IMR-90 (cell line): ENCODE data around the gene ANKMY1. TPM values are rescaled to one million over a fixed set of nuclear protein-coding genes. Genes with fewer than 3 reads are reported as not detected.

Source experiments
- ATAC-seq: fragments of 200-7000 bp; cut with Tn5 transposase; 2 replicates; pipeline ENCODE4 v1.9.1; 2020; ENCODE audit warnings: low read depth, mild to moderate bottlenecking, moderate library complexity
- BruUV-seq: library from RNA; stranded (reverse); fragments of 400-500 nt; replicated peaks from 2 replicates; lab custom pipeline; 2021; lab: Mats Ljungman, UMichigan
- CTCF ChIA-PET: fragments of 300-600 bp; formaldehyde crosslinking; extraction: SDS; loops from one replicate; lab custom pipeline; 2021; ENCODE audit warnings: antibody characterized with exemption; lab: Yijun Ruan, JAX
- POLR2A ChIA-PET: fragments of 300-600 bp; sonication (Branson Sonifier 250); formaldehyde crosslinking; loops from one replicate; lab custom pipeline; 2022; ENCODE audit warnings: antibody characterized with exemption; ENCODE audit not compliant: unreplicated experiment; lab: Charles Lee
- DNase-seq: peaks from one replicate; pipeline ENCODE4 v3.0.0; 2013
- H2AFZ ChIP-seq: replicated peaks from 2 replicates; pipeline ENCODE3; 2013; ENCODE audit warnings: low read length, mild to moderate bottlenecking; ENCODE audit not compliant: poor library complexity
- H2AK5ac ChIP-seq: 2 replicates; pipeline ENCODE4 v1.6.1; 2013; ENCODE audit warnings: low read depth, low read length, inconsistent platforms
- H2AK9ac ChIP-seq: replicated peaks from 2 replicates; pipeline ENCODE3; 2013; ENCODE audit warnings: mild to moderate bottlenecking, low read depth, low read length, moderate library complexity; ENCODE audit not compliant: poor library complexity
- H2BK120ac ChIP-seq: 2 replicates; pipeline ENCODE4 v1.6.1; 2013; ENCODE audit warnings: low read depth, low read length, inconsistent platforms
- H2BK15ac ChIP-seq: 3 replicates; pipeline ENCODE4 v1.6.1; 2013; ENCODE audit warnings: low read depth, low read length, inconsistent platforms
- H2BK20ac ChIP-seq: 2 replicates; pipeline ENCODE4 v1.6.1; 2013; ENCODE audit warnings: low read depth, mild to moderate bottlenecking, inconsistent platforms, low read length, moderate library complexity
- H2BK5ac ChIP-seq: 2 replicates; pipeline ENCODE4 v1.6.1; 2013; ENCODE audit warnings: mild to moderate bottlenecking, low read depth, low read length, inconsistent platforms; ENCODE audit not compliant: poor library complexity, severe bottlenecking
- H3K14ac ChIP-seq: replicated peaks from 2 replicates; pipeline ENCODE4 v1.6.1; 2013; ENCODE audit warnings: low read depth, low read length, inconsistent platforms
- H3K18ac ChIP-seq: 2 replicates; pipeline ENCODE4 v1.6.1; 2013; ENCODE audit warnings: low read depth, low read length, control low read depth
- H3K23ac ChIP-seq: 2 replicates; pipeline ENCODE4 v1.6.1; 2013; ENCODE audit warnings: low read depth, low read length, inconsistent platforms
- H3K27ac ChIP-seq: 2 replicates; pipeline ENCODE4 v1.5.1; 2013; ENCODE audit warnings: mild to moderate bottlenecking, control low read depth, low read length; ENCODE audit not compliant: insufficient read depth
- H3K27me3 ChIP-seq: 2 replicates; pipeline ENCODE4 v1.6.1; 2013; ENCODE audit warnings: low read length; ENCODE audit not compliant: control insufficient read depth, insufficient read depth
- H3K36me3 ChIP-seq: 2 replicates; pipeline ENCODE4 v1.6.1; 2013; ENCODE audit warnings: low read length, mixed read lengths; ENCODE audit not compliant: control insufficient read depth, insufficient read depth
- H3K4ac ChIP-seq: 2 replicates; pipeline ENCODE4 v1.6.1; 2013; ENCODE audit warnings: low read depth, low read length, inconsistent platforms
- H3K4me1 ChIP-seq: 2 replicates; pipeline ENCODE4 v1.6.1; 2013; ENCODE audit warnings: low read length, mixed read lengths; ENCODE audit not compliant: control insufficient read depth, insufficient read depth
- H3K4me2 ChIP-seq: 2 replicates; pipeline ENCODE4 v1.6.1; 2013; ENCODE audit warnings: low read depth, mild to moderate bottlenecking, control low read depth, low read length, moderate library complexity
- H3K4me3 ChIP-seq: 2 replicates; pipeline ENCODE4 v1.5.1; 2013; ENCODE audit warnings: low read depth, mild to moderate bottlenecking, control low read depth, low read length, moderate library complexity; ENCODE audit not compliant: insufficient read depth
- H3K56ac ChIP-seq: 2 replicates; pipeline ENCODE4 v1.6.1; 2013; ENCODE audit warnings: low read length, inconsistent platforms; ENCODE audit not compliant: insufficient read depth; ENCODE audit errors: extremely low read depth
- H3K79me1 ChIP-seq, 2 experiments: 2 replicates each; pipeline ENCODE4 v1.6.1; 2013; ENCODE audit warnings: low read length in 2 of 2, inconsistent platforms in 1 of 2, low read depth in 1 of 2
- H3K9ac ChIP-seq: 2 replicates; pipeline ENCODE4 v1.6.1; 2013; ENCODE audit warnings: low read depth, low read length, control low read depth
- H3K9me1 ChIP-seq: 2 replicates; pipeline ENCODE4 v1.6.1; 2013; ENCODE audit warnings: low read length, inconsistent platforms; ENCODE audit not compliant: insufficient read depth
- H3K9me3 ChIP-seq: 2 replicates; pipeline ENCODE4 v1.6.1; 2013; ENCODE audit warnings: low read length; ENCODE audit not compliant: control insufficient read depth, insufficient read depth
- H4K20me1 ChIP-seq: 2 replicates; pipeline ENCODE4 v1.6.1; 2013; ENCODE audit warnings: low read length, inconsistent platforms; ENCODE audit not compliant: insufficient read depth
- H4K5ac ChIP-seq: 2 replicates; pipeline ENCODE4 v1.6.1; 2013; ENCODE audit warnings: mild to moderate bottlenecking, low read depth, low read length, control low read depth
- H4K8ac ChIP-seq, 2 experiments: 2 replicates each; pipeline ENCODE4 v1.6.1; 2013; ENCODE audit warnings: low read depth in 2 of 2, low read length in 2 of 2, control low read depth in 1 of 2, inconsistent platforms in 1 of 2
- H4K91ac ChIP-seq: 2 replicates; pipeline ENCODE4 v1.6.1; 2013; ENCODE audit warnings: low read depth, low read length, inconsistent platforms; ENCODE audit not compliant: insufficient read depth
- BHLHE40 ChIP-seq: fragments of 150-350 bp; IDR thresholded peaks from 2 replicates; pipeline ENCODE4 v1.6.1; 2016; ENCODE audit warnings: mild to moderate bottlenecking, low read depth, low read length
- CEBPB ChIP-seq: IDR thresholded peaks from 2 replicates; pipeline ENCODE4 v1.6.1; 2012; ENCODE audit warnings: low read depth, low read length, improper control_type of control experiment
- CHD1 ChIP-seq: IDR thresholded peaks from 2 replicates; pipeline ENCODE4 v1.6.1; 2012; ENCODE audit warnings: low read depth, low read length, improper control_type of control experiment
- FOS ChIP-seq: fragments of 150-350 bp; IDR thresholded peaks from 2 replicates; pipeline ENCODE4 v1.6.1; 2016; ENCODE audit warnings: low read depth, low read length
- MAFK ChIP-seq: IDR thresholded peaks from 2 replicates; pipeline ENCODE4 v1.6.1; 2012; ENCODE audit warnings: low read depth, low read length, improper control_type of control experiment
- MAZ ChIP-seq: IDR thresholded peaks from 2 replicates; pipeline ENCODE4 v1.6.1; 2012; ENCODE audit warnings: low read depth, mild to moderate bottlenecking, low read length, improper control_type of control experiment, moderate library complexity, borderline replicate concordance
- MXI1 ChIP-seq: IDR thresholded peaks from 2 replicates; pipeline ENCODE4 v1.6.1; 2012; ENCODE audit warnings: low read depth, mild to moderate bottlenecking, low read length, moderate library complexity, borderline replicate concordance
- NFE2L2 ChIP-seq: fragments of 150-350 bp; IDR thresholded peaks from 2 replicates; pipeline ENCODE4 v1.6.1; 2016; ENCODE audit warnings: low read depth, mild to moderate bottlenecking, low read length
- POLR2A ChIP-seq: IDR thresholded peaks from 2 replicates; pipeline ENCODE4 v1.6.1; 2012; ENCODE audit warnings: mild to moderate bottlenecking, low read depth, low read length
- RAD21 ChIP-seq: IDR thresholded peaks from 2 replicates; pipeline ENCODE4 v1.6.1; 2012; ENCODE audit warnings: low read length, improper control_type of control experiment
- RCOR1 ChIP-seq: IDR thresholded peaks from 2 replicates; pipeline ENCODE4 v1.6.1; 2012; ENCODE audit warnings: mild to moderate bottlenecking, low read length, improper control_type of control experiment; ENCODE audit not compliant: insufficient replicate concordance
- RFX5 ChIP-seq: IDR thresholded peaks from 2 replicates; pipeline ENCODE4 v1.8.0; 2012; ENCODE audit warnings: low read depth, mild to moderate bottlenecking, low read length, moderate library complexity
- WGBS, 2 experiments: methylation state at CpG; one replicate each; pipeline versions ENCODE4 v1.1.5 to v1.1.7; 2013; ENCODE audit warnings: missing lambda C conversion rate in 2 of 2; ENCODE audit not compliant: insufficient read length in 1 of 2; ENCODE audit errors: extremely low coverage in 2 of 2; 5-methylcytosine and 5-hydroxymethylcytosine counted together
- dilution Hi-C: fragments of 300-500 bp; cut with HindIII; formaldehyde crosslinking; loops from one replicate; pipeline ENCODE4 v1.14.3; 2018; ENCODE audit warnings: low sequenced_read_pairs; ENCODE audit not compliant: unreplicated experiment
- in situ Hi-C: fragments of 300-500 bp; cut with MboI; formaldehyde crosslinking; loops from 3 replicates; pipeline ENCODE4 v1.14.3; 2019; ENCODE audit warnings: low sequenced_read_pairs, inconsistent platforms, mixed read lengths
- intact Hi-C: fragments of 100-400 bp; cut with micrococcal nuclease; formaldehyde crosslinking; loops from 2 replicates; pipeline ENCODE4 v1.10.0; 2022
- polyA plus RNA-seq, 3 experiments: library from polyadenylated mRNA; depleted of rRNA; stranded (reverse); fragments of >200 nt; gene quantifications; 2 replicates each; pipeline ENCODE4 v1.2.3, GENCODE V29; 2012; ENCODE audit warnings: low replicate concordance in 1 of 3
- total RNA-seq: library from RNA; depleted of rRNA; stranded (reverse); fragments of >200 nt; gene quantifications from 2 replicates; pipeline ENCODE4 v1.2.3, GENCODE V29; 2012
- TF ChIP-seq, protein P1 (sequence below): fragments of 150-350 bp; IDR thresholded peaks from 2 replicates; pipeline ENCODE4 v1.6.1; 2017; ENCODE audit warnings: mild to moderate bottlenecking, antibody characterized with exemption, low read length, low read depth

The ANKMY1 gene
- total and polyA plus RNA-seq, 2 of the 4 experiments (the other 2 are of a cell fraction), result 2.9 to 5.5 TPM

DNA sequence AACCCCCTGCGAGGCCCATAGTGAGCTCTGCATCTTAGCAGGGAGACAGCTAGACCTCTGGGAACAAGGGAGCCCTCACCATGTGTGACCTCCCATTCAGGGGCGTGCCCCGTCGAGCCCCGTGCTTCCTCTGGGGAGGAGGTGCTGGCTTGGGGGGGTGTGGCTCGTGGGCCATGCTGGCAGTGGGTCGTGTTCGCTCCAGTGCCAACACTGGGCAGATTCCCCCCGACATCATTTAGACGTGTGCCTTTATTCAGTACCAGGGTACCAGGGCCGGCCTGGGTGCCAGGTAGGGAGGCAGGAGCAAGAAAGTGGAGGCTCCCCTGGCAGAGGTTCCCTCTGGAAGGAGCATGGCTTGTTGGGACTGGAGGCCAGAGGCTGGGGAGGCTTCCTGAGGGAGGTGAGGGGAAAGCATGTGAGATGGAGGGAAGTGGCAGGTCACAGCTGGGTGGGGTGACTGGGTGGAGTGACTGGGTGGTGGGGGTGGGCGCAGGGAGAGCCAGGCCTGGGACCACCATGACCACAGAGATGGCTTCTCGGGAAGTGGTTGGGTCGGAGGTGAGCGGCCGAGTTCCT lies 107.2 kb downstream of the ANKMY1 start:
- dilution Hi-C loops (no loop called here), in situ Hi-C loops (no loop called here), intact Hi-C loops (no loop called here)
- Histone ChIP-seq H2BK15ac (no peak overlapping the region), H3K27ac (no peak overlapping the region), H2AFZ (no peak overlapping the region), H2BK20ac (no peak overlapping the region), H3K4me1 (peaks cover 25% of the 10 kb centered on the region), H4K8ac (no peak overlapping the region), H4K20me1 (peaks cover 85% of the 10 kb centered on the region), H3K9me1 (0 out of 2 replicates have a peak, but pooled peaks cover 11% of the 10 kb centered on the region), H3K4me3 (no peak overlapping the region), H3K79me1 (peaks cover 22 to 80% of the 10 kb centered on the region in 2 experiments), H2AK9ac (peak overlapping the region; percentile 78), H2AK5ac (no peak overlapping the region), H3K4me2 (no peak overlapping the region; the same call in 1 of the 2 replicates), H3K4ac (no peak overlapping the region), H2BK120ac (no peak overlapping the region), H3K9me3 (no peaks in the 10 kb centered on the region), H3K27me3 (no peaks in the 10 kb centered on the region), H3K9ac (no peak overlapping the region), H4K5ac (no peak overlapping the region), H3K14ac (no peak overlapping the region), H3K23ac (no peak overlapping the region), H3K18ac (no peak overlapping the region), H4K91ac (no peak overlapping the region), H3K36me3 (peaks cover 7% of the 10 kb centered on the region), H3K56ac (no peak overlapping the region), H2BK5ac (no peak overlapping the region)
- DNase-seq (no peak), ATAC-seq (no peak)
- POLR2A ChIA-PET, result no interaction called here
- TF ChIP-seq POLR2A (no peak), RCOR1 (no peak), MAFK (no peak), NFE2L2 (no peak), CHD1 (no peak), RFX5 (no peak), MAZ (no peak), MXI1 (no peak), RAD21 (no peak), CEBPB (no peak), BHLHE40 (no peak), FOS (no peak)
- TF ChIP-seq, protein P1, sequence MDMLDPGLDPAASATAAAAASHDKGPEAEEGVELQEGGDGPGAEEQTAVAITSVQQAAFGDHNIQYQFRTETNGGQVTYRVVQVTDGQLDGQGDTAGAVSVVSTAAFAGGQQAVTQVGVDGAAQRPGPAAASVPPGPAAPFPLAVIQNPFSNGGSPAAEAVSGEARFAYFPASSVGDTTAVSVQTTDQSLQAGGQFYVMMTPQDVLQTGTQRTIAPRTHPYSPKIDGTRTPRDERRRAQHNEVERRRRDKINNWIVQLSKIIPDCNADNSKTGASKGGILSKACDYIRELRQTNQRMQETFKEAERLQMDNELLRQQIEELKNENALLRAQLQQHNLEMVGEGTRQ, result no peak
- BruUV-seq, result no TSS peak
- CTCF ChIA-PET, result interaction anchor here (1.1 kb wide), 1 partner anchor 221 kb away, joined by 3 read pairs; no protein-coding TSS in a partner anchor
- WGBS, 2 experiments, result 60% methylated on average over 1 of the region's 16 CpGs; no CpG with 5 or more reads in 1 of the 2 experiments
